Kidney epithelial cell (primary cell): ENCODE measurements around the gene DGCR8. TPM values are rescaled to one million over a fixed set of nuclear protein-coding genes. Genes with fewer than 3 reads are reported as not detected.

Experiments
- DNase-seq: peaks from one replicate; pipeline ENCODE4 v3.0.0-alpha.2; 2010; ENCODE audit warnings: low read depth
- H3K27me3 ChIP-seq: 2 replicates; pipeline ENCODE4 v1.6.0; 2011; ENCODE audit warnings: low read length; ENCODE audit not compliant: control insufficient read depth, insufficient read depth
- H3K36me3 ChIP-seq: 2 replicates; pipeline ENCODE4 v1.5.1; 2011; ENCODE audit warnings: low read length; ENCODE audit not compliant: control insufficient read depth, insufficient read depth
- H3K4me3 ChIP-seq: 2 replicates; pipeline ENCODE4 v1.5.1; 2011; ENCODE audit warnings: low read depth, mild to moderate bottlenecking, control low read depth, low read length
- total RNA-seq: library from RNA; depleted of rRNA; stranded (reverse); fragments of >200 nt; gene quantifications from 2 replicates; pipeline ENCODE4 v1.2.3, GENCODE V29; 2015
- TF ChIP-seq, protein P1 (sequence below): IDR thresholded peaks from 2 replicates; pipeline ENCODE4 v1.5.1; 2011; ENCODE audit warnings: mild to moderate bottlenecking, moderate library complexity, low read length, control low read depth, inconsistent platforms; ENCODE audit not compliant: insufficient read depth, poor library complexity, severe bottlenecking

DGCR8 gene
- total RNA-seq, 1 donor from 2014 or later = 34.0 TPM

DNA sequence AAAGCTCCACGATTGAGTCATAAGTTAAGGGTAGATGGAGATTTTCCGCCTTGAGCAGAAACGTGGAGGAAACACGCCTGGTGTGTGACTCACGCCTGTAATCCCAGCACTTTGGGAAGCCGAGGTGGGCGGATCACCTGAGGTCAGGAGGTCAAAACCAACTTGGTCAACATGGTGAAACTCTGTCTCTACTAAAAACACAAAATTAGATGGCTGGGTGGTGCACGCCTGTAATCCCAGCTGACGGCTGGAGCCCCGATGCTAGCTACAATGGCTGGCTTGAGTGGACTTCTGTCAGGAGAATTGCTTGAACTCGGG, 17.3 kb upstream of the DGCR8 start:
- Histone ChIP-seq H3K27me3 (no peaks in the 10 kb centered on the region), H3K36me3 (peaks cover 1% of the 10 kb centered on the region), H3K4me3 (no peak overlapping the region)
- TF ChIP-seq, protein P1, sequence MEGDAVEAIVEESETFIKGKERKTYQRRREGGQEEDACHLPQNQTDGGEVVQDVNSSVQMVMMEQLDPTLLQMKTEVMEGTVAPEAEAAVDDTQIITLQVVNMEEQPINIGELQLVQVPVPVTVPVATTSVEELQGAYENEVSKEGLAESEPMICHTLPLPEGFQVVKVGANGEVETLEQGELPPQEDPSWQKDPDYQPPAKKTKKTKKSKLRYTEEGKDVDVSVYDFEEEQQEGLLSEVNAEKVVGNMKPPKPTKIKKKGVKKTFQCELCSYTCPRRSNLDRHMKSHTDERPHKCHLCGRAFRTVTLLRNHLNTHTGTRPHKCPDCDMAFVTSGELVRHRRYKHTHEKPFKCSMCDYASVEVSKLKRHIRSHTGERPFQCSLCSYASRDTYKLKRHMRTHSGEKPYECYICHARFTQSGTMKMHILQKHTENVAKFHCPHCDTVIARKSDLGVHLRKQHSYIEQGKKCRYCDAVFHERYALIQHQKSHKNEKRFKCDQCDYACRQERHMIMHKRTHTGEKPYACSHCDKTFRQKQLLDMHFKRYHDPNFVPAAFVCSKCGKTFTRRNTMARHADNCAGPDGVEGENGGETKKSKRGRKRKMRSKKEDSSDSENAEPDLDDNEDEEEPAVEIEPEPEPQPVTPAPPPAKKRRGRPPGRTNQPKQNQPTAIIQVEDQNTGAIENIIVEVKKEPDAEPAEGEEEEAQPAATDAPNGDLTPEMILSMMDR = no peak
- no peak for DNase-seq

DNA sequence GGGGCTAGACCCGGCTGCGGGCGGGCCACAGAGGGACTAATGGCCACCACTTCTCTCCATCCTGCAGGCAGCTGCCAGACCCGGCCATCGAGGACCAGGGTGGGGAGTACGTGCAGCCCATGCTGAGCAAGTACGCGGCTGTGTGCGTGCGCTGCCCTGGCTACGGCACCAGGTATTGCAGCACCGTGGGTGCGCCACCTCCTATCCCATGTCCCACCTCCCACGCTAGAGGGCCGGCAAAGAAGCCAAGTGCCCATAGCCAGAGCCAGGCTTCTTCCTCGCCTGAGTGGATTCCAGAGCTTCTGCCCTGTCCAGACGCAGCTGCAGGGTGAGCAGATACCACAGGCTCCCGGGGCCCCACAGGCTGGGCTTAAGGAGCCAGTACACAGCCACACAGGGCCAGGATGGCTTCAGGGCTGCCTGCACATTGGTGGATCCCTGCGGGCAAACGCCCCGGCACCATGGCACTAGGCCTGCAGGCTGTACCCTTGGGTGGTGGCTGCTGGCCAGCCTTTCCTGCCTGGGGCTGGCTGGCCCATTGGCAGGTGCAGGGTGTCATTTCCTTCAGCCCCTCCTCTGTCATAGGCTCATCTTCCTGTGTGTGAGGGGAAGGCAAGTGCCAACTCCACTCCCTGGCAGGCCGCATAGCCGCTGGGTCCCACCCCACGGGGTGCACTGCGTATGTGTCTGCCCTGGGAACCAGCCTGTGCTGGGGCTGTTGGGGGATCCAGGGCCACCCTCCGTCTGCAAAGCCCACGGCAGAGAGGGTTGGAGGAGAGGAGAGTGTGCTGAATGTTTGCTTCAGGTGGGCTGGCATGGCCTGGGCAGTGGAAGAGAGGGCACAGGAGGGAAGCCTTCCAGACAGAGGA, 16.5 kb upstream of the DGCR8 start:
- Histone ChIP-seq H3K27me3 (no peaks in the 10 kb centered on the region), H3K36me3 (peaks cover 1% of the 10 kb centered on the region), H3K4me3 (no peak overlapping the region)
- TF ChIP-seq, protein P1 = no peak
- no peak for DNase-seq

DNA sequence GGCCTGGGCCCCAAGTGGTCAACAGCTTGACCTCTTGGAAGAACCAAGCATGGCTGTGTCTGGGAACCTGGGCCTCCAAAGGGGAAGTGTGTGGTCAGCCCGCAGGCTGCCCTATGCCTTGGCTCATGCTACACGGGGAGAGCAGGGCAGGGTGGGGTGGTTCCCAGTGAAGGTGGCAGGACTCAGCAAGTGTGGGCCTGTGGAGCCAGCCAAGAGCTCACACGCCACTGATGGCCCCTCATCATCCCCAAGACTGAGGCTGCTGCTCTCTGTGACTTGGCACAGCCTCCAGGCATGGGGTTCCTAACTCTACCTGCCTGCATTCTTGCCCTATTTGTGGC, 15.9 kb upstream of the DGCR8 start:
- Histone ChIP-seq H3K27me3 (no peaks in the 10 kb centered on the region), H3K4me3 (no peak overlapping the region), H3K36me3 (peaks cover 1% of the 10 kb centered on the region)
- TF ChIP-seq, protein P1 = no peak
- no peak for DNase-seq

DNA sequence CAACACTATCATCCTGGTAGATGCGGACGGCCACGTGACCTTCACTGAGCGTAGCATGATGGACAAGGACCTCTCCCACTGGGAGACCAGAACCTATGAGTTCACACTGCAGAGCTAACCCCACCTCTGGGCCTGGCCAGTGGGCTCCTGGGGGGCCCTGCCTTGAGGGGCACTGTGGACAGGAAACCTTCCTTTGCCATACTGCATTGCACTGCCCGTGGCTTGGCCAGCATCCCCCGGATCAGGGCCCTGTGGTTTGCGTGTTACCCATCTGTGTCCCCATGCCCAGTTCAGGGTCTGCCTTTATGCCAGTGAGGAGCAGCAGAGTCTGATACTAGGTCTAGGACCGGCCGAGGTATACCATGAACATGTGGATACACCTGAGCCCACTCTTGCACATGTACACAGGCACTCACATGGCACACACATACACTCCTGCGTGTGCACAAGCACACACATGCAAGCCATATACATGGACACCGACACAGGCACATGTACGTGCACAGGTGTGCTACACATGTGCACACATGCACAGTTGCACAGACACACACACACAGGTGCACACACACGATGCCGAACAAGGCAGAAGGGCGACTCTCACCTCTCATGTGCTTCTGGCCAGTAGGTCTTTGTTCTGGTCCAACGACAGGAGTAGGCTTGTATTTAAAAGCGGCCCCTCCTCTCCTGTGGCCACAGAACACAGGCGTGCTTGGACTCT, 15.3 kb upstream of the DGCR8 start:
- DNase-seq = no peak
- peaks cover 1% of the 10 kb centered on the region for H3K36me3 ChIP-seq
- TF ChIP-seq, protein P1 = no peak
- H3K4me3 ChIP-seq = no peak overlapping the region
- H3K27me3 ChIP-seq = no peaks in the 10 kb centered on the region

DNA sequence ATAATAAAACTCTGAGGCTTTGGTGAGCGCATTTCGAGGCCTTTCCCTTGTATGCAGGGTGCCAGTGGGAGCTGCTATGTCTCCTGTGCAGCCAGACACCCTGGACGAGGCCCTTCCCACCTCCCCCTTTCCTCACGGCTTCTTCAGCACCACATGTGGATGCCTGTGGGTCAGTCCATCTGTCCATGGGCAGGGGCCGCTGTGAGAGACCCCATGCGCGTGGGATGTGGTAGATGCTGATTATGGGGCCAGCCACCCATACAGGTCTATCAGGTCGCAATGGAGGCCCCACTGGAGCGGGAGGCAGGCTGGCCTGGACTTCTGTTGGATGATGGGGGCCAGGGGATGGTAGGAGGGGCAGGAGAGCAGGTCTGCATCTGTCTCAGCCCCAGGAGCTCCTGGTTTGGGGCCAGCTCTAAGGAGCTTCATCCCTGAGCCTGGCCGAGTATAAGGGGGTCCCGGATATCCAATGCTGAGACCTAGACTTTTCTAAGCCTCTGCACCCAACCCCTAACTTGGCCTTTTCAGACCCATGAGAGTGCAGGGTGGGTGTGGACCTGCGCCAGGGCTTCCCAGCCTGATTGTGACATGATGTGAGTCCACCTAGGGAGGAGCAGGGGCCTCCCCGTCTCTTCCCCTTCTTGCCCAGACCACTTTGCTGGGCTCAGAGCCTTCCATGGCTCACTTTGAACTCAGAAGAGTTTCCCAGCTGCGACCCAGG, 14.0 kb upstream of the DGCR8 start:
- DNase-seq = no peak
- H3K4me3 ChIP-seq = no peak overlapping the region
- TF ChIP-seq, protein P1 = no peak
- H3K27me3 ChIP-seq = no peaks in the 10 kb centered on the region
- H3K36me3 ChIP-seq = peaks cover 1% of the 10 kb centered on the region
